GM12878 (cell line): ENCODE measurements around the gene LONRF3. TPM values are rescaled to one million over a fixed set of nuclear protein-coding genes. Genes with fewer than 3 reads are reported as not detected.

Experiments
- ATAC-seq: fragments of 200-7000 bp; cut with Tn5 transposase; 3 replicates; pipeline ENCODE4 v1.9.1; 2020; ENCODE audit warnings: mild to moderate bottlenecking, moderate library complexity
- BruUV-seq: library from RNA; stranded (reverse); fragments of 400-500 nt; replicated peaks from 2 replicates; lab custom pipeline; 2021; lab: Mats Ljungman, UMichigan
- CTCF ChIA-PET: fragments of 300-600 bp; sonication (Branson Sonifier 250); formaldehyde crosslinking; extraction: SDS; loops from one replicate; lab custom pipeline; 2021; ENCODE audit warnings: inconsistent platforms; lab: Yijun Ruan, JAX
- POLR2A ChIA-PET: fragments of 350-600 bp; formaldehyde crosslinking; extraction: SDS; loops from one replicate; lab custom pipeline; 2021; ENCODE audit warnings: inconsistent platforms; lab: Charles Lee
- RAD21 ChIA-PET: fragments of 300-600 bp; sonication (Branson Sonifier 250); formaldehyde crosslinking; loops from one replicate; lab custom pipeline; 2023; ENCODE audit warnings: antibody characterized with exemption; ENCODE audit not compliant: unreplicated experiment; lab: Charles Lee
- SMC1A ChIA-PET: fragments of 300-600 bp; sonication (Branson Sonifier 250); formaldehyde crosslinking; loops from one replicate; lab custom pipeline; 2023; ENCODE audit not compliant: unreplicated experiment, uncharacterized antibody; lab: Charles Lee
- DNase-seq: peaks from one replicate; pipeline ENCODE4 v3.0.0-alpha.2; 2011; ENCODE audit warnings: low read depth, low spot score
- FAIRE-seq: peaks from 3 replicates; lab custom pipeline; 2011; peaks lifted over from hg19 to GRCh38; lab: Jason Lieb, UNC
- H2AFZ ChIP-seq: 2 replicates; pipeline ENCODE4 v1.6.0; 2011; ENCODE audit warnings: low read depth, low read length, control low read depth; ENCODE audit not compliant: control insufficient read depth
- H3K27ac ChIP-seq: 2 replicates; pipeline ENCODE4 v1.5.1; 2011; ENCODE audit warnings: control low read depth; ENCODE audit not compliant: control insufficient read depth, insufficient read depth
- H3K27me3 ChIP-seq, 2 experiments: replicated peaks in 1 of 2; 2 replicates each; pipeline versions ENCODE4 v1.6.0 to v1.6.1; 2011; ENCODE audit warnings: low read length in 1 of 2; ENCODE audit not compliant: control insufficient read depth in 2 of 2, insufficient read depth in 2 of 2
- H3K36me3 ChIP-seq, 2 experiments: 2 replicates each; pipeline ENCODE4 v1.5.1; 2011; ENCODE audit warnings: low read length in 1 of 2; ENCODE audit not compliant: control insufficient read depth in 2 of 2, insufficient read depth in 2 of 2
- H3K4me1 ChIP-seq: 2 replicates; pipeline ENCODE4 v1.6.1; 2011; ENCODE audit warnings: mild to moderate bottlenecking, low read length, moderate library complexity, mixed read lengths; ENCODE audit not compliant: control insufficient read depth, insufficient read depth
- H3K4me2 ChIP-seq: 2 replicates; pipeline ENCODE4 v1.6.0; 2011; ENCODE audit warnings: control low read depth; ENCODE audit not compliant: control insufficient read depth, insufficient read depth
- H3K4me3 ChIP-seq: fragments of 200-600 bp; sonication (generic); 2 replicates; pipeline ENCODE4 v1.5.1; 2016
- H3K79me2 ChIP-seq: 2 replicates; pipeline ENCODE4 v1.6.0; 2011; ENCODE audit warnings: low read length; ENCODE audit not compliant: control insufficient read depth, insufficient read depth
- H3K9ac ChIP-seq: 2 replicates; pipeline ENCODE4 v1.8.0; 2011; ENCODE audit warnings: low read length, control low read depth, mixed read lengths; ENCODE audit not compliant: control insufficient read depth, insufficient read depth
- H3K9me3 ChIP-seq: replicated peaks from 3 replicates; pipeline ENCODE4 v1.5.1; 2011; ENCODE audit warnings: mild to moderate bottlenecking, low read length; ENCODE audit not compliant: control insufficient read depth, insufficient read depth
- H4K20me1 ChIP-seq: 2 replicates; pipeline ENCODE4 v1.6.0; 2011; ENCODE audit not compliant: control insufficient read depth, insufficient read depth
- BCLAF1 ChIP-seq: fragments of 450-650 bp; IDR thresholded peaks from 2 replicates; pipeline ENCODE4 v1.6.1; 2017; ENCODE audit warnings: antibody characterized with exemption, mild to moderate bottlenecking, moderate library complexity
- E4F1 ChIP-seq: fragments of 450-650 bp; IDR thresholded peaks from 2 replicates; pipeline ENCODE4 v1.6.1; 2018; ENCODE audit warnings: borderline replicate concordance, mild to moderate bottlenecking; ENCODE audit not compliant: partially characterized antibody
- EED ChIP-seq: sonication (generic); IDR thresholded peaks from 2 replicates; pipeline ENCODE4 v1.6.1; 2016; ENCODE audit warnings: antibody characterized with exemption, low read depth
- IRF4 ChIP-seq: IDR thresholded peaks from 2 replicates; pipeline ENCODE4 v1.6.1; 2011; ENCODE audit warnings: low read depth, low read length
- IRF5 ChIP-seq: fragments of 450-650 bp; IDR thresholded peaks from 2 replicates; pipeline ENCODE4 v1.6.1; 2017; ENCODE audit warnings: borderline replicate concordance
- MXI1 ChIP-seq: fragments of 150-350 bp; IDR thresholded peaks from 2 replicates; pipeline ENCODE4 v1.6.1; 2011; ENCODE audit warnings: low read depth, mild to moderate bottlenecking, inconsistent platforms, low read length, improper control_type of control experiment
- SMC3 ChIP-seq: IDR thresholded peaks from 2 replicates; pipeline ENCODE4 v1.6.1; 2011; ENCODE audit warnings: low read length, improper control_type of control experiment, borderline replicate concordance
- ZNF217 ChIP-seq: fragments of 450-650 bp; IDR thresholded peaks from 2 replicates; pipeline ENCODE4 v1.6.1; 2017; ENCODE audit warnings: antibody characterized with exemption, mild to moderate bottlenecking
- ZNF24 ChIP-seq: fragments of 450-650 bp; IDR thresholded peaks from 2 replicates; pipeline ENCODE4 v1.6.1; 2017; ENCODE audit warnings: antibody characterized with exemption, mild to moderate bottlenecking
- WGBS: methylation state at CpG from one replicate; pipeline ENCODE4 v1.1.6; 2016; ENCODE audit warnings: low lambda C conversion rate; ENCODE audit not compliant: insufficient replicate concordance, insufficient coverage; ENCODE audit errors: missing lambda C conversion rate; 5-methylcytosine and 5-hydroxymethylcytosine counted together
- in situ Hi-C: fragments of 300-500 bp; cut with MboI; formaldehyde crosslinking; loops from 9 replicates; pipeline ENCODE4 v1.14.3; 2018; ENCODE audit warnings: mixed read lengths
- intact Hi-C: fragments of 100-400 bp; cut with micrococcal nuclease; formaldehyde crosslinking; loops from one replicate; pipeline ENCODE4 v1.14.2; 2022; ENCODE audit not compliant: unreplicated experiment
- polyA plus RNA-seq, 11 experiments: library from polyadenylated mRNA; depleted of rRNA in 4 of 11; unstranded in 6 of 11; stranded (reverse) in 5 of 11; fragments of >200 nt; fragmentation: Nextera tagmentation in 4 of 11; fragmentation: Illumina TruSeq in 1 of 11; extraction: Ambion mirVana in 4 of 11; extraction: Trizol in 1 of 11; gene quantifications; 1 replicate in 1 of 11; 2 replicates in 10 of 11; pipeline versions ENCODE4 v1.2.1 to v1.2.3, GENCODE V29; 2011 to 2016; ENCODE audit warnings: inconsistent platforms in 2 of 11, missing spikeins in 2 of 11, low read depth in 1 of 11
- total RNA-seq, 4 experiments: library from RNA; depleted of rRNA in 3 of 4; stranded (reverse); fragments of >200 nt in 3 of 4; fragmentation: Illumina TruSeq in 1 of 4; extraction: Trizol in 1 of 4; gene quantifications; 2 replicates each; pipeline versions ENCODE4 v1.2.1 to v1.2.3, GENCODE V29; 2013 to 2021

The LONRF3 gene
- total and polyA plus RNA-seq, 10 of the 15 experiments (the other 5 are each of a cell fraction or from before 2014, with no cell fraction given): 0.05 to 0.23 (median 0.09) TPM; not detected in 3

- no peak for ATAC-seq
These were observed 38.7 kb downstream of the LONRF3 start for GRCh38 chrX:119013164-119013563.

More at GRCh38 chrX:119013164-119013563, 38.7 kb downstream of the LONRF3 start:
- ChIA-PET SMC1A (no interaction called here), CTCF (no interaction called here), POLR2A (no interaction called here), RAD21 (no interaction called here)
- Histone ChIP-seq H3K27me3 (no peaks in the 10 kb centered on the region), H3K9ac (no peak overlapping the region), H3K79me2 (no peaks in the 10 kb centered on the region), H2AFZ (no peak overlapping the region), H3K27ac (no peak overlapping the region), H3K9me3 (peaks cover 3% of the 10 kb centered on the region; the same call in 1 of the 3 replicates), H3K4me2 (no peak overlapping the region), H3K4me1 (peaks cover 12% of the 10 kb centered on the region), H4K20me1 (no peaks in the 10 kb centered on the region), H3K36me3 (no peaks in the 10 kb centered on the region), H3K4me3 (no peak overlapping the region)
- intact Hi-C loops: no loop called here
- FAIRE-seq (no peak), DNase-seq (no peak)
- BruUV-seq: no TSS peak
- in situ Hi-C loops: loop anchor here (5.0 kb wide), 1 partner anchor 161 kb away; no protein-coding TSS in a partner anchor
- WGBS: 80% methylated on average over 3 of the region's 3 CpGs
- no peak for TF ChIP-seq SMC3
- no peak for TF ChIP-seq ZNF217
- TF ChIP-seq ZNF24: no peak
- TF ChIP-seq IRF5: no peak
- TF ChIP-seq EED: no peak
- TF ChIP-seq E4F1: no peak
- no peak for TF ChIP-seq IRF4
- no peak for TF ChIP-seq BCLAF1
- TF ChIP-seq MXI1: no peak
- TF ChIP-seq, all 136 proteins: peak for 0
